GM12875 (cell line): ENCODE measurements around the gene UNC13C.

Source experiments
- H3K4me3 ChIP-seq: one replicate; pipeline ENCODE4 v1.5.1; 2011; ENCODE audit warnings: low read depth, low read length, control low read depth
- CTCF ChIP-seq: IDR thresholded peaks from 2 replicates; pipeline ENCODE4 v1.5.1; 2011; ENCODE audit warnings: low read depth, mild to moderate bottlenecking, control low read depth, inconsistent platforms, low read length, moderate library complexity, borderline replicate concordance; ENCODE audit not compliant: insufficient read depth

The UNC13C gene

GRCh38 chr15:54605043-54605442 is 626.8 kb downstream of the UNC13C start:
- no peak overlapping the region for H3K4me3 ChIP-seq
- no peak for TF ChIP-seq CTCF

GRCh38 chr15:54605556-54605955 is 627.3 kb downstream of the UNC13C start:
- TF ChIP-seq CTCF: no peak
- H3K4me3 ChIP-seq: no peak overlapping the region

- H3K4me3 ChIP-seq: no peak overlapping the region
- no peak for TF ChIP-seq CTCF
Measured at GRCh38 chr15:54608876-54609835, 630.9 kb downstream of the UNC13C start.

- no peak for TF ChIP-seq CTCF
Measured at GRCh38 chr15:54618120-54618519, 639.9 kb downstream of the UNC13C start.

GRCh38 chr15:54619180-54619579 is 640.9 kb downstream of the UNC13C start:
- TF ChIP-seq CTCF: no peak
- H3K4me3 ChIP-seq: no peak overlapping the region

More at GRCh38 chr15:54618120-54618519, 639.9 kb downstream of the UNC13C start:
- H3K4me3 ChIP-seq: no peak overlapping the region

GRCh38 chr15:54620916-54621315 is 642.7 kb downstream of the UNC13C start:
- no peak for TF ChIP-seq CTCF
- H3K4me3 ChIP-seq: no peak overlapping the region

GRCh38 chr15:54636147-54636546 is 657.9 kb downstream of the UNC13C start:
- H3K4me3 ChIP-seq: no peak overlapping the region
- no peak for TF ChIP-seq CTCF
